TTC549 (cell line): ENCODE data around the gene TRIM28.
A peak's percentile ranks its signal among the peaks of the same experiment; 100 is the strongest.
"Not testable (repeated sequence)": the region's sequence is repeated elsewhere in the genome, so short reads cannot be mapped to it uniquely, and the experiment has no call there.

Experiments used
- FAIRE-seq: peaks from 2 replicates; lab custom pipeline; 2012; peaks lifted over from hg19 to GRCh38; lab: Jason Lieb, UNC

TRIM28 gene

DNA sequence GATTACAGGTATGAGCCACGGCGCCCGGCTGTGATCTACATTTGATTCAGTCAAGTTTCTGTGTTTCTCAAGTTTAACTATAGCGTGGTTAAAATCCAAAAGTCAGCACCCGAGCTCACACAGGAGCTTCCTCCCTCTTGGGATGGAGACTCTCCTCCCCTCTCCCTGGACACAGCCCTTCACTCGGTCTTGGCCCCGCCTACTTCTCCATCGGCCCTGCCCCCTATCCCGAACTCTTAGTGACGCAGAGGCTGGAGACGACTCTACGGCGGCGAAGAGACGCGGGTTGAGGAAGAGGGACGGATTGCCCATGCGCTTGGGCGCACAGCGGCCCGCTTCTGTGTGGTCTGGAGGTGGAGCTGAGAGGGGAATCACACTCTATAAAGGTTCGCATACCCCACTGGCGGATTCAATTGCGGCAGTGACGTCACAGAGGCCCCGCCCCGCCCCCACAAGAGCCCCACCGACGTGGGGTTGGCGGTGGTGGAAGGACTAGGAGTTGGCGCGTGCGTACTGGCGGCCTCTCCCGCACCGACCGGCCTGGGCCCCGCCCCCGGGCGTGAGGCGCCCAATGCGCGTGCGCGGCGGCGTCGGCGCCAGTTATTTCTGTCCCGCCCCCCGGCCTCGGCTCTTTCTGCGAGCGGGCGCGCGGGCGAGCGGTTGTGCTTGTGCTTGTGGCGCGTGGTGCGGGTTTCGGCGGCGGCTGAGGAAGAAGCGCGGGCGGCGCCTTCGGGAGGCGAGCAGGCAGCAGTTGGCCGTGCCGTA lies at the start of gene TRIM28:
TSS of gene TRIM28 (plus strand) at position 239 of the 765 bp plus-strand sequence. CDS start 694 bp downstream, outside the sequence.
- peak; percentile 96 for FAIRE-seq

DNA sequence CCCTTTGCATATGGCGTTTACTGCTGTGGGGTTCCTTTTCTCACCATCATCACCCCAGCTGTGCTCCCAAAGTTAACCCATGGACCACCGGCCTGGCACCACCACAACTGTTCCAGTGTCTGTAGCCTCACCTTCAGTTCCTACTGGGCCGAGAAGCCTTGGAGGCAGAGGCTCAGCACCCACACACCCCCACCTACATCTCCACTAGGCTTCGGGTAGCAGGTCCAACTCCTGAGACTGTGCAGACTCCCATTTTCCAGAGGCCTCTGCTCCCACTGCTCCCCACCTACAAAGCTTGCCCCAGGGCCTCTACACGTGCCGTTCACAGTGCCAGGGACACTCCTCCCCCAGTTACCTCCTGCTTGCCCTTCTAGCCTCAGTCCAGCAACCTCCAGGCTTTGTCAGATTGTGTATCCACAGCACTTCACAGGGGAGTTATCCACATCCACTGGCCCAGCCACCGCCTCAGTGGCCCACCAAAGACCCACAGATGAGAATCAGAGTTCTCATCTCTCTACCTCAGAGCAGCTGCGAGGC lies 46.2 kb upstream of the TRIM28 start:
- no peak for FAIRE-seq

DNA sequence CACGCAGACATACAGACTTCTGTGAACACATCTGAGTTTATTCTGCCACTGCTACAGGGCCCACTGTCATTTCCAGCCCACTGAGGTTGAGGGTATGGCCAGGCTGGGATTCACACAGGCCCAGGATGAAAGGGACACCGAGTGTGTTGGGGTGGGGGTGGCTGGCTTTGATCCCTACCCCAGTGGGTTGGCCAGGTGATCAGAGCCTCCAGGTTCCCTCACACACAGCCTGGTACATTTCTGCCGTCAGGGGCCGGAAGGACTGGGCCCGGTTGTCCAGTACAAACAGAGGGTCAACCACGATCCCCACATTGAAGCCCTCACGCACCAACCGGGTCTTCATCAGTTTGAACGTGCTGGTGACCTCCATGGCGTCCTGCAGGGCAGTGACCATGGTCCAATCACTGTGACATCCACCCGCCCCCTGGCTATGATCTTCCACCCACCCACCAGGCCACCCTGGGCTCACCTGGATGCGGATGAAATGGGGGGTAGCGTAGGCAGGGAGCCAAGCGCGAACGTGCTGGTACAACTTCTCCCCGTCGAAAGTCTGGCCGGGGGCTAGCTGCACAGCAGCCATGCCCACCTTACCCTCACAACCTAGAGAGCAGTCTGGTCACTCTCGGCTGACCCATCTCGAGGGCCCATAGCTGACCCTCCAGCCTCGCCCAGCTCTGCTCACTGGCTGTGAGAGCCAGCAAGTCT lies 45.4 kb upstream of the TRIM28 start:
- FAIRE-seq: no peak

DNA sequence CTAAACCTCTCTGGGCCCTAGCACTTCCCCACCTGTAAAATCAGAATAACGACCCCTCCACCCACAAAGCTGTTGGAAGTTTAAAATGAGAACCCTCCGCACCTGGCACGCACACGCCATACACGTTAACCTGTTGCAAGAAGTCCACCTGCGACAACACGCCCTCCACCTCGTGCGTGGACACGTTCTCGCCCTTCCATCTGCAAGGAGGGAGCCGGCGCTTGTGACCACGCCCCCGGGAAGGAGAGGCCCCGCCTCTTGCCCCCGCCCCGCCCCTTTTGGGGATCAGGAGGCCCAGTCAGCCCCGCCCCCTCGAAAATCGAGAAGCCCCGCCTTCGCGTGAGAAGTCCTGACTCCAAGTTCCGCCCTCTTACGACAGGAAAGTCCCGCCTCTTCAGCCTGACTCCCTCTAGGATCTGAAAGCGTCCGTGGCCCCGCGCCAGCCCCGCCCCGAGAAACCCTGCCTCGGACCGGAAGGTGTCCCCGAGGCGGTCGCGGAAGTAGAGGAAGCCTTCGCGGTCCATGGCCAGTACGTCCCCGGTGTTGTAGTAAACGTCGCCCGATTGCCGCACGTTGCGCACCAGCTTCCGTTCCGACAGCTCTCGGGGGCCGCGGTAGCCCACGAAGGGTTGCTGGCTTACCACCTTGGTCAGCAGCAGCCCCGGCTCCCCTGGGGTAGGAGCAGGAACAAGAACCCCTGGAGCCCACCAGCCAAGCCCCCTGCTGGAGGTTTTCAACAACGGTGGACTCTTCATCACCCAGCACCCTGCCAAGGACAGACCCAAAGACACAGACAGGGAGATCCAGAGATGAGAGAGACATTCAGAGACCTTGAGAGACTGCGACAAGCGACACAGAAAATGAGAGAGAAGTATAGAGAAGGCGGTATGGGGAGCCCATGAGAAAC lies 44.6 kb upstream of the TRIM28 start:
- FAIRE-seq: no peak

DNA sequence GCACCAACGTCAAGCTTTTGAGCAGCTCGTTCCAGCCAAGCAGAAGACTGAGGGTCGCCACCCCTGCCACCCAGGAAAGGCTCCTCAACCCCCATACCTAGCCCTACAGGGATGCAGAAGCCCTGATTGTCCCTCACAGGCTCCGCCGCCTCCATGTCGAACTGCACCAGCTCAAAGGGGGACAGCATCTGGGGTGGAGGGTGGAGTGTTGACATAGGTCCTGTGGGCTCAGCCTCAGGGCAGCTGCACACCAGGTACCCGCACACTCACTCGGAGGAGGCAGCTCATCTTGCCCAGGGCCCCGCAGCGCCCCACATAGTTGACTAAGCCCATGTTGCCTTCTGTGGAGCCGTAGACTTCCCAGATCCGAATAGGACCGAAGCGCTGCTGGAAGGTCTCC lies 43.6 kb upstream of the TRIM28 start:
- FAIRE-seq: no peak

DNA sequence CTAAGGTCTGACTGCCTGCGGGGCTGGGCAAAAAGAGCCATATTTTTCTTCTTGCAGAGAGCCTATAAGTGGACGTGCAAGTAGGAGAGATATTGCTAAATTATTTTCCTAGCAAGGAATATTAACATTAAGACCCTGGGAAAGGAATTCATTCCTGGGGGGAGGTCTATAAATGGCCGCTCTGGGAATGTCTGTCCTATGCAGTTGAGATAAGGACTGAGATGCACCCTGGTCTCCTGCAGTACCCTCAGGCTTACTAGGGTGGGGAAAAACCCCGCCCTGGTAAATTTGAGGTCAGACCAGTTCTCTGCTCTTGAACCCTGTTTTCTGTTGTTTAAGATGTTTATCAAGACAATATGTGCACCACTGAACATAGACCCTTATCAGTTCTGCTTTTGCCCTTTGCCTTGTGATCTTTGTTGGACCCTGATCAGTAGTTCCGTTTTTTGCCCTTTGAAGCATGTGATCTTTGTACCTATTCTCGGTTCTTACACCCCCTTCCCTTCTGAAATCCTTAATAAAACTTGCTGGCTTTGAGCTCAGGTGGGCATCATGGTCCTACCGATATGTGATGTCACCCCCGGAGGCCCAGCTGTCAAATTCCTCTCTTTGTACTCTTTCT lies 36.2 kb upstream of the TRIM28 start:
- FAIRE-seq: not testable (repeated sequence)

DNA sequence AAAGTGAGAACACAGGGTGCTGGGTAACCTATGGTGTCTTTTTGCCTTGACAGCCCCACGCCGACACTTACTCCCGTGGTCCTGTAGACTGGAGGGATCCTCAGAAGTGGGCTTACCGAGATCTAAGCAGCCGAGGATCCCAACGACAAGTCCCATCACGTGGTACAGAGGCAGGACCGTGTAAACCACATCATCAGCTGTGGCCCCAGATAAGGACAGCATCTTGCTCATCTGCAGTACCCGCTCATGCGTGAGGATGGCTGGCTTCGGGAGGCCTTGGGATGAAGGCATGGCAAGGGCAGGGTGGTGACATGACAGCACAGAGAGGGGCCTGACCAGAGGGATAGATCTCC lies 34.2 kb upstream of the TRIM28 start:
- FAIRE-seq: no peak

DNA sequence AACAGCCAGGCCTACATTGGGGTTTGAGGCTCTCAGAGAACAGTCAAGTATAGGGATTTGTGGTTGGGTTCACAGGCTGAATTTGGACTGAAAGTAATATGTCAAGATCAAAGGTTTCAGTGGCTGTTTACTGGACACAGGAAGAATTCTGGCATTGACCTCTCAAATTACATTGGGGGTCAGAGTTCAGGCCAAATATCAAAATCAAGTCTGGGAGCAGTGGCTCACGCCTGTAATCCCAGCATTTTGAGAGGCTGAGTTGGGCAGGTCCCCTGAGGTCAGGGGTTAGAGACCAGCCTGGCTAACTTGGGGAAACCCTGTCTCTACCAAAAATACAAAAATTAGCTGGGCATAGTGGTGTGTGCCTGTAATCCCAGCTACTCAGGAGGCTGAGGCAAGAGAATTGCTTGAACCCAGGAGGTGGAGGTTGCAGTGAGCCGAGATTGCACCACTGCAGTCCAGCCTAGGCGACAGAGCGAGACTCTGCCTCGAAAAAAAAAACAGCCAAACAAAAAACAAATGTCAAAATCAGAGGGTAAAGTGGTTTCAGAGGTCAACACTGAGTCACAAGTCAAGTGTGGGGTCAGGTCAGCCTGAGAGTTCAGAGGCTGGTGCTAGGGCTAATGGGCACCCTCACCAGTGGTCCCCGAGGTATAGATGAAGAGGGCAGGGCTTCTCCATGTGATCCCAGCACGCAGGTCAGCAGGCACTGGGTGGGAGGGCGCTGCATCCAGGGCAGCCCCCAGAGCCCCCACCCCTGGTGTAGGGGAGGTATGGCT lies 33.6 kb upstream of the TRIM28 start:
- FAIRE-seq: no peak

DNA sequence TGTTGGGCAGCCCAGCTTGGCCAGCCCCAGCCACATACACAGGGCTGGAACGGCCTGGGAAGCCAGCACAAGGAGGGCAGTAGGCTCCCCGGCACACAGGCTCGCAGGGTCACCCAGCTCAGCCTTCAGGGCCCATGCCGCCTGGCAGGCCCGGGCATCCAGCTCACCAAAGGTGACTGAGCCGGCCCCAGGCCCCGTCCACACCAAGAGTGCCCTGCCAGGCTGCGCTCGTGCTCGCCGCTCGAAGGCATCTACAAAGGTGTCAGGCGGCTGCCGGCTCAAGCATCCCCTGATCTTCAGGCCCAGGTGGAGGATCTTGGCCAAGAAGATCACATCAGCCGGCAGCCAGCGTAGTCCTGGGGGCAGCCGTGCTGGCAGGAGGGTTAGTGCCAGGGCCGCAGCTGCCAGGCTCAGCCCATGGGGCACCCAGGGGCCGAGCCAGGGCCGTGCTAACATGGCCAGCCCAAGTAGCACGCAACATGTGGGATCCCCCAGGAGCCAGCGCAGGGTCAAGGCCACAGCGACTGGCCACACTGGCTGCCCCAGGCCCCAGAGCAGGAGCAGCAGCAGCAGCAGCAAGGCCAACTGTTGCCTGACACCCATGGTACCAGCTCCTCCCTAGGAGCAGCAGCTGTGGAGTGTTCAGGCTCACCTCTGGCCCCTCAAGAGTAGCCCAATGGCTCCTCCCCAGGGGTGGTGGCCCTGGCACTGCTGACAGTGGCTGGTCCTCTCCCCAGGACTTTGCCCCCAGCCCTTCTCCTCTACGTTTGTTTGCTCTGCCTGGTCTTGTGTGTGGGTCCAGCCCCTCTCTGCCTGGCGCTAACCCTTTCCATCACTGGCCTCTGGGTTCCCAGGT lies 32.3 kb upstream of the TRIM28 start, which contains the start of gene SLC27A5:
TSS of gene SLC27A5 (minus strand) at position 640 of the 856 bp plus-strand sequence. CDS start at position 603, 37 bp downstream.
- no peak for FAIRE-seq

DNA sequence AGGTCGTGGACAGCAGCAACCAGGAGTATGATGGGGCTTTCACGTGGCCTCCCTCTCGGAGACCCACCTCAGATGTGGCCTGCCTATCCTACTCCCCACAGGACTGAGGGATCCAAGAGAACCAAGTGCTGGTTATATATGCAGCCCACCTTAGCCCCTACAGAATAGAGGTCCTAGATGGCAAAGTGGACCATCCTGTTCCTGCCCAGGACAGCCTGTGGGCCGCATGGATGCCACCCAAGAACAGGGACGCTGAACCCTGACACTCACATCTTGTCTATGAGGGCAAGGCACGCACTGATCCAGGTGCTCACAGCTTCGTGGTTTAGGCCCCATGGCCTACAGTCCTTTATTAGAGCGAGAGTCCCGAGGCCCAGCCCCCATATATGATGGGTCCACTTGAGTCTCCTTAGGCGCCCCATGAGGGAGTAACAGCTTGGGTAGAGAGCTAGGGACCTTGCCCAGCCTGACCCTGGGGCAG lies 30.6 kb upstream of the TRIM28 start:
- no peak for FAIRE-seq

DNA sequence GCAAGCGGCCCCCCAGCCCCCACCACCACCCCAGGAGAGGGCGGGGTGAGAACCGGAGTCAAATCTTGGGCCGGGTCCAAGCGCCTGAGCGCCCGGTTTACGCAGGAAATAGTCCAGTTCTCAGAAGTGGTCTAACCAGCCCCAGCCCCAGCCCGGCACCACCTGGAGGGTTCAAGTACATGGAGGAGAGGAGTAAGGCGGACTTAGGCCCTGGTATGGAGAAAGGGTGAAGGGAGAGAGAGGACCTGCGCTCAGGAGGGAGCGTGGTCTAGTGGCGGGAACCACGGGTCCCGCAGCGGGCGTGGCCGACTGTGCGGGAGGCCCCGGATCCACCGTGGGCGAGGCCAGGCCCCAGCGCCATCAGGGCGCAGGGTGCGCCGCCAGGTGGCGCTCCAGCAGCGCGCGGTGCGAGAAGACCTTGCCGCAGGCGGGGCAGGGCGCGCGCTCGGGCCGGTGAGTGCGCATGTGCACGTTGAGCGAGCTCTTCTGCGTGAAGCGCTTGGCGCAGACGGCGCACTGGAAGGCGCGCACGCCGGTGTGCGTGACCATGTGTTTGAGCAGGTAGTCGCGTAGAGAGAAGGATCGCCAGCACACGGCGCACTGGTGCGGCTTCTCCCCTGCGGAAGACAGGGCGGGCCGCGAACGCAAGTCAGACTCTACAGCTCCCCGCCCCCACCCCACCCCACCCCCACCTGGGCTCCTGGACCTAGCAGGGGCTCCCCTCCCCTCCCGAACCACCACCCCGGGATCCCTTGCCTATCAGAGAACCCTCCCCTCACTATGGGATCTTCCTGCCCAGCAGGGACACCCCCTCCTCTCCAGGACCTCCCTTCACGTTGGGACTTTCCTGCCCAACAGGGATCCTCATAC lies 29.9 kb upstream of the TRIM28 start:
- FAIRE-seq: no peak

DNA sequence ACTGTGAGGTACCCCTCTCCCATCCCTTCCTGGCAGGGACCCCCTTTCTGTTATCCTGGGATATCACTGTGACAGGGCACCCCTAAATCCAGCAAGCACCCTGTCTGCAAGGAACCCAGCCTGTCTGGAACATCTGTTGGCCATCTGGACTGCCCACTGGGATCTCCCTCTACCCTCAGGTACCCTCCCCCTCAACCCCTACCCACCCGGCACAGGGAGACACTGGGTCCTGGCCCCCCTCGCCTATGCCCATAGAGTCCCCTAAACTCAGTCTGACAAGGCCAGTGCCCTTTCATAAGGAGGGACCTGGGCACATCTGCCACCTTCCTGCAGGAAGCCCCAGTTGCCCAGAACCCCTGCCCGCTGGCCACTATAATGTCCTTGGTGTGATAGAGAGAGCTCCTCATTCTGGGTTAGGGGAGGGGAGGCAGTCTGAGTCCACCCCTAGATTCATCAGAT lies 29.3 kb upstream of the TRIM28 start:
- no peak for FAIRE-seq

DNA sequence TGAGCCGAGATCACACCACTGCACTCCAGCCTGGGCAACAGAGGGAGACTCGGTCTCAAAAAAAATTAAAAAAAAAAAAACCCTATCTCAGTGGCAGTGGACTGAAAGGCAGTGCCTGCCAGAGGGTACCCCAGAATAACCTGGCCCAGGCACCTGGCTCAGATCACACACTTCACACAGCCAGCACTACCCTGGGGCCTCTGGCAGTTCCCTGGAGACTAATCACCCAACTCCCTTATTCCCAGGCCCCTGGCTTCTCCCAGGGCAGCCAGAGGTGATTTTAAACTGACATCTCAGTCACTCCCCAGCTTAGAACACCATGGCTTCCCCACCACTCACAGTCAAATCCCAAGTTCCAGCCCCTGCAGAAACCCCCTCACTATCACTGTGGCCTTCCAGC lies 28.6 kb upstream of the TRIM28 start:
- no peak for FAIRE-seq

DNA sequence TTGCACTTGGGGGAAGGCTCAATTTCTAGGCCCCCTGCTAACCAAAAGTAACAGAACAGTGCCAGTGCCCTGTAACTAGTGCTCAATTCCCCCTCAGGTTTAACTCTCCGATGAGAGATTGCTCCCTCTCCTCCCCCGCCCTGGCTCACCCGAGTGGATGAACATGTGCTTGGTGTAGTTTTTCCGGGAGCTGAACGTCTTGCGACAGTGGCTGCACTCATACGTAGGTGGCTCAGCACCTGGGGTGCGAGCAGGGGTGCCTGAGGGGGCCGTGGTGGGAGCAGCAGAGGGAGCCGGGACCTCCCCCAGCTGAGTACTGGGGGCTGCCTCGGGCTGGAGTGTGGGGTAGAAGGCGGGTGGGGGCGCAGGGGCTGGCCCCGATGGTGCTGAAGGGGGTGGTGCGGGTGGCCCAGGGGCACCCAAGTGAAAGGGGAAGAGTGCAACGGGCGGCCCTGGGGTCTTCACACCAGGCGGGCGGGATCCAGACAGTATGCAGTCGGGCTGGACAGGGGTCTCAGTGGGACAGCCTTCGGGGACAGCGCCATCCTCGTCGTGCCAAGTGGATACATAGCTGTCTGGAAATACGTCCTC lies 27.5 kb upstream of the TRIM28 start:
- no peak for FAIRE-seq

DNA sequence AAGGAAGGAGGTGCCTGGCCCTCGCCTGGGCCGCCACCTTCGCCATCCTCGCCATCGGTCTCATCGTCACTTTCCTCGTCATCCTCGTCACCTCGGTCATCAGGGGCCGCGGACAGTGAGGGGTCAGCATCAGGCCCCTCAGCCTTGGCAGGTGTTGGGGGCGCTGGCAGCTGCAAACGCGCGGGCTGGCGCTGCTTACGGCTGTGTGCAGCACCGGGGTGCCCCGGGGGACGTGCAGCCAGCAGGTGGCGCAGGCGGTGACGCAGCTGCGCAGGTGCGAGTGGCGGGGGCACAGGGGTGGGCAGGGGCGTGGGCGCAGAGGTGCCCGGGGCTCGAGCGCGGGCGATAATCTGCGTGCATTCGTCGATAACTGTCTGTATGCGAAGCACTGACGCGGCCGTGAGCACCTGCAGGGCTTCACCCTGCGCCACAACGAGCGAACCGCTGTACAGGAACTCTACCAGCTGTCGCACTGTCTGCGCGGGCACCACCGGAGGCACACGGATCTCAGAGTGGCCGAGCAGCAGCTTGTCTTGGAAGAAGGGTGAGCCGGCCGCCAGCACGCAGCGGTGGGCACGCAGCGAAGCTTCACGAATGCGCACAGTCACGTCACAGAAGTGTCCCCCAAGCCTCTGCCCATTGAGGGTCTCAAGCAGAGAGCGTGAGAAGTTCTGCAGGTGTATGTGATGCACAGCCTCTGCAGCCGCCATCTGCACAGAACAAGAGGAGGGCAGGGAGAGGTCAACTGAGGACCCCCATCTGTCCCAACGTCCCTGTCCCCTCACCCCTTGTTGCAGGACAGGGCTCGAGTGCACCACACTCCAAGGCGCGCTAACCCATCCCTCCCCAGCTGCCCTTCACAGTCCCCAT lies 26.7 kb upstream of the TRIM28 start:
- no peak for FAIRE-seq

DNA sequence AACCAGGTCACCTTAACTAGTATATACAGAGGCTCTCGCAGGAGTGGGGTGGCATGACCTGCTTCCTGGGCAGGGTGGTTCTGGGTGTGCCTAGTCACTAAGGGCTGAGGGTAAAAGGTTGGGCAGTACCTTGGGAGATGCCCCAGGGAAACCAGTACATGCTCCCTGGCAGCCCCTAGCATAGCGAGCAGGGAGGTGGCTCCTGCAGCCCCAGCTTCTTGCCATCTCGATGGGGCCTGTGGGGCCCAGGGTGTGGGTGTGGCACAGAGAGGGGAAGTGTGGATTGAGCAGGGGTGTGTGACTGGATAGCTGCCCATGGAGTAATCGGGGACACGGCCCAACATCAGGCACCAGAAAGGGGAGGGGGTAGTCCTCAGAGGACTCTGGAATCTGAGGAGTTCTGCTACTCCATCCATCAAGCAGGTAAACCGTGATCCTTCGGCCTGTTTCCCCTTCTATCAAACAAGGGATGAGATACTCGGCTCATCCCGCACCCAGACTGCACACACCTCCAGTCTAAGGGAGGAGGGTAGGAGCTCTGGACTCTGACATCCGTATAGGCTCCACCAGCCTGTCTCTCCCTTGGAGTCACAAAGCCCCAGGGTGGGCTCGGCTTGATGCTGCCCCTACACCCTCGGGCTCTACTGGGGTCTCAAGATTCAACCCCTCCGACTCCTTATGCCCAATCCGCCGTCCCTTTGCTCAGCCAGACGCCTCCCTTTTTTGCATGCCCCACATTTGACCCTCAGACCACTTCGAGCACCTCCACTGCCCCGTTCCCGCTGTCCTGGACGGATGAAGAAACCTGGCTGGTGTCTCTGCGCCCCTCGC lies 25.4 kb upstream of the TRIM28 start:
- FAIRE-seq: no peak

DNA sequence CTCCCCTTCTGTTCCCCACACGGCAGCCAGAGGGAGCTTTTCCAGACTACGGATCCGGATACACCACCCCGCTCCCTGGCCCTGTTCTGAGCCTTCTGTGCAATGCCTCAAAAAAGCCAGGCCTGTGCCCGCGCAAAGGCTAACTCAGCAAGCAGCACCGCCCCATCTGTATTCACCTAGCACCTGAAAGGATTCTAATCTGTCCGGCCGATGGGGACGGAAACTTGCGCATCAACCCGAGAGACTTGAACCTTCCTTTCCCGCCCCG lies 24.8 kb upstream of the TRIM28 start:
- no peak for FAIRE-seq
